IMR-90 (cell line): ENCODE data around the gene GPR173. TPM values are rescaled to one million over a fixed set of nuclear protein-coding genes. Genes with fewer than 3 reads are reported as not detected.

Experiments used
- ATAC-seq: fragments of 200-7000 bp; cut with Tn5 transposase; 2 replicates; pipeline ENCODE4 v1.9.1; 2020; ENCODE audit warnings: low read depth, mild to moderate bottlenecking, moderate library complexity
- BruUV-seq: library from RNA; stranded (reverse); fragments of 400-500 nt; replicated peaks from 2 replicates; lab custom pipeline; 2021; lab: Mats Ljungman, UMichigan
- CTCF ChIA-PET: fragments of 300-600 bp; formaldehyde crosslinking; extraction: SDS; loops from one replicate; lab custom pipeline; 2021; ENCODE audit warnings: antibody characterized with exemption; lab: Yijun Ruan, JAX
- POLR2A ChIA-PET: fragments of 300-600 bp; sonication (Branson Sonifier 250); formaldehyde crosslinking; loops from one replicate; lab custom pipeline; 2022; ENCODE audit warnings: antibody characterized with exemption; ENCODE audit not compliant: unreplicated experiment; lab: Charles Lee
- DNase-seq: peaks from one replicate; pipeline ENCODE4 v3.0.0; 2013
- H2AFZ ChIP-seq: replicated peaks from 2 replicates; pipeline ENCODE3; 2013; ENCODE audit warnings: low read length, mild to moderate bottlenecking; ENCODE audit not compliant: poor library complexity
- H2AK5ac ChIP-seq: 2 replicates; pipeline ENCODE4 v1.6.1; 2013; ENCODE audit warnings: low read depth, low read length, inconsistent platforms
- H2AK9ac ChIP-seq: replicated peaks from 2 replicates; pipeline ENCODE3; 2013; ENCODE audit warnings: mild to moderate bottlenecking, low read depth, low read length, moderate library complexity; ENCODE audit not compliant: poor library complexity
- H2BK120ac ChIP-seq: 2 replicates; pipeline ENCODE4 v1.6.1; 2013; ENCODE audit warnings: low read depth, low read length, inconsistent platforms
- H2BK15ac ChIP-seq: 3 replicates; pipeline ENCODE4 v1.6.1; 2013; ENCODE audit warnings: low read depth, low read length, inconsistent platforms
- H2BK20ac ChIP-seq: 2 replicates; pipeline ENCODE4 v1.6.1; 2013; ENCODE audit warnings: low read depth, mild to moderate bottlenecking, inconsistent platforms, low read length, moderate library complexity
- H2BK5ac ChIP-seq: 2 replicates; pipeline ENCODE4 v1.6.1; 2013; ENCODE audit warnings: mild to moderate bottlenecking, low read depth, low read length, inconsistent platforms; ENCODE audit not compliant: poor library complexity, severe bottlenecking
- H3K14ac ChIP-seq: replicated peaks from 2 replicates; pipeline ENCODE4 v1.6.1; 2013; ENCODE audit warnings: low read depth, low read length, inconsistent platforms
- H3K18ac ChIP-seq: 2 replicates; pipeline ENCODE4 v1.6.1; 2013; ENCODE audit warnings: low read depth, low read length, control low read depth
- H3K23ac ChIP-seq: 2 replicates; pipeline ENCODE4 v1.6.1; 2013; ENCODE audit warnings: low read depth, low read length, inconsistent platforms
- H3K27ac ChIP-seq: 2 replicates; pipeline ENCODE4 v1.5.1; 2013; ENCODE audit warnings: mild to moderate bottlenecking, control low read depth, low read length; ENCODE audit not compliant: insufficient read depth
- H3K27me3 ChIP-seq: 2 replicates; pipeline ENCODE4 v1.6.1; 2013; ENCODE audit warnings: low read length; ENCODE audit not compliant: control insufficient read depth, insufficient read depth
- H3K36me3 ChIP-seq: 2 replicates; pipeline ENCODE4 v1.6.1; 2013; ENCODE audit warnings: low read length, mixed read lengths; ENCODE audit not compliant: control insufficient read depth, insufficient read depth
- H3K4ac ChIP-seq: 2 replicates; pipeline ENCODE4 v1.6.1; 2013; ENCODE audit warnings: low read depth, low read length, inconsistent platforms
- H3K4me1 ChIP-seq: 2 replicates; pipeline ENCODE4 v1.6.1; 2013; ENCODE audit warnings: low read length, mixed read lengths; ENCODE audit not compliant: control insufficient read depth, insufficient read depth
- H3K4me2 ChIP-seq: 2 replicates; pipeline ENCODE4 v1.6.1; 2013; ENCODE audit warnings: low read depth, mild to moderate bottlenecking, control low read depth, low read length, moderate library complexity
- H3K4me3 ChIP-seq: 2 replicates; pipeline ENCODE4 v1.5.1; 2013; ENCODE audit warnings: low read depth, mild to moderate bottlenecking, control low read depth, low read length, moderate library complexity; ENCODE audit not compliant: insufficient read depth
- H3K56ac ChIP-seq: 2 replicates; pipeline ENCODE4 v1.6.1; 2013; ENCODE audit warnings: low read length, inconsistent platforms; ENCODE audit not compliant: insufficient read depth; ENCODE audit errors: extremely low read depth
- H3K79me1 ChIP-seq, 2 experiments: 2 replicates each; pipeline ENCODE4 v1.6.1; 2013; ENCODE audit warnings: low read length in 2 of 2, inconsistent platforms in 1 of 2, low read depth in 1 of 2
- H3K9ac ChIP-seq: 2 replicates; pipeline ENCODE4 v1.6.1; 2013; ENCODE audit warnings: low read depth, low read length, control low read depth
- H3K9me1 ChIP-seq: 2 replicates; pipeline ENCODE4 v1.6.1; 2013; ENCODE audit warnings: low read length, inconsistent platforms; ENCODE audit not compliant: insufficient read depth
- H3K9me3 ChIP-seq: 2 replicates; pipeline ENCODE4 v1.6.1; 2013; ENCODE audit warnings: low read length; ENCODE audit not compliant: control insufficient read depth, insufficient read depth
- H4K20me1 ChIP-seq: 2 replicates; pipeline ENCODE4 v1.6.1; 2013; ENCODE audit warnings: low read length, inconsistent platforms; ENCODE audit not compliant: insufficient read depth
- H4K5ac ChIP-seq: 2 replicates; pipeline ENCODE4 v1.6.1; 2013; ENCODE audit warnings: mild to moderate bottlenecking, low read depth, low read length, control low read depth
- H4K8ac ChIP-seq, 2 experiments: 2 replicates each; pipeline ENCODE4 v1.6.1; 2013; ENCODE audit warnings: low read depth in 2 of 2, low read length in 2 of 2, control low read depth in 1 of 2, inconsistent platforms in 1 of 2
- H4K91ac ChIP-seq: 2 replicates; pipeline ENCODE4 v1.6.1; 2013; ENCODE audit warnings: low read depth, low read length, inconsistent platforms; ENCODE audit not compliant: insufficient read depth
- CEBPB ChIP-seq: IDR thresholded peaks from 2 replicates; pipeline ENCODE4 v1.6.1; 2012; ENCODE audit warnings: low read depth, low read length, improper control_type of control experiment
- CHD1 ChIP-seq: IDR thresholded peaks from 2 replicates; pipeline ENCODE4 v1.6.1; 2012; ENCODE audit warnings: low read depth, low read length, improper control_type of control experiment
- ELK1 ChIP-seq: fragments of 150-350 bp; IDR thresholded peaks from 2 replicates; pipeline ENCODE4 v1.6.1; 2016; ENCODE audit warnings: low read depth, mild to moderate bottlenecking, low read length, moderate library complexity, borderline replicate concordance
- FOS ChIP-seq: fragments of 150-350 bp; IDR thresholded peaks from 2 replicates; pipeline ENCODE4 v1.6.1; 2016; ENCODE audit warnings: low read depth, low read length
- MAFK ChIP-seq: IDR thresholded peaks from 2 replicates; pipeline ENCODE4 v1.6.1; 2012; ENCODE audit warnings: low read depth, low read length, improper control_type of control experiment
- MAZ ChIP-seq: IDR thresholded peaks from 2 replicates; pipeline ENCODE4 v1.6.1; 2012; ENCODE audit warnings: low read depth, mild to moderate bottlenecking, low read length, improper control_type of control experiment, moderate library complexity, borderline replicate concordance
- MXI1 ChIP-seq: IDR thresholded peaks from 2 replicates; pipeline ENCODE4 v1.6.1; 2012; ENCODE audit warnings: low read depth, mild to moderate bottlenecking, low read length, moderate library complexity, borderline replicate concordance
- POLR2A ChIP-seq: IDR thresholded peaks from 2 replicates; pipeline ENCODE4 v1.6.1; 2012; ENCODE audit warnings: mild to moderate bottlenecking, low read depth, low read length
- RCOR1 ChIP-seq: IDR thresholded peaks from 2 replicates; pipeline ENCODE4 v1.6.1; 2012; ENCODE audit warnings: mild to moderate bottlenecking, low read length, improper control_type of control experiment; ENCODE audit not compliant: insufficient replicate concordance
- SMC3 ChIP-seq: fragments of 150-350 bp; IDR thresholded peaks from 2 replicates; pipeline ENCODE4 v1.6.1; 2016; ENCODE audit warnings: low read depth, mild to moderate bottlenecking, antibody characterized with exemption, low read length, moderate library complexity
- WGBS, 2 experiments: methylation state at CpG; one replicate each; pipeline versions ENCODE4 v1.1.5 to v1.1.7; 2013; ENCODE audit warnings: missing lambda C conversion rate in 2 of 2; ENCODE audit not compliant: insufficient read length in 1 of 2; ENCODE audit errors: extremely low coverage in 2 of 2; 5-methylcytosine and 5-hydroxymethylcytosine counted together
- dilution Hi-C: fragments of 300-500 bp; cut with HindIII; formaldehyde crosslinking; loops from one replicate; pipeline ENCODE4 v1.14.3; 2018; ENCODE audit warnings: low sequenced_read_pairs; ENCODE audit not compliant: unreplicated experiment
- in situ Hi-C: fragments of 300-500 bp; cut with MboI; formaldehyde crosslinking; loops from 3 replicates; pipeline ENCODE4 v1.14.3; 2019; ENCODE audit warnings: low sequenced_read_pairs, inconsistent platforms, mixed read lengths
- intact Hi-C: fragments of 100-400 bp; cut with micrococcal nuclease; formaldehyde crosslinking; loops from 2 replicates; pipeline ENCODE4 v1.10.0; 2022
- polyA plus RNA-seq, 3 experiments: library from polyadenylated mRNA; depleted of rRNA; stranded (reverse); fragments of >200 nt; gene quantifications; 2 replicates each; pipeline ENCODE4 v1.2.3, GENCODE V29; 2012; ENCODE audit warnings: low replicate concordance in 1 of 3
- total RNA-seq: library from RNA; depleted of rRNA; stranded (reverse); fragments of >200 nt; gene quantifications from 2 replicates; pipeline ENCODE4 v1.2.3, GENCODE V29; 2012
- TF ChIP-seq, protein P1 (sequence below): conservative IDR thresholded peaks from 2 replicates; pipeline ENCODE4 v1.5.1; 2012; ENCODE audit warnings: mild to moderate bottlenecking, low read depth, low read length, improper control_type of control experiment

Gene GPR173
- total and polyA plus RNA-seq, 2 of the 4 experiments (the other 2 are of a cell fraction): 0.90 to 6.1 TPM

GRCh38 chrX:53009032-53009431 is 39.6 kb upstream of the GPR173 start:
- no peak overlapping the region for H3K4me2 ChIP-seq
- in situ Hi-C loops: no loop called here
- H3K18ac ChIP-seq: no peak overlapping the region
- peaks cover 29% of the 10 kb centered on the region for H3K27me3 ChIP-seq
- no peak overlapping the region for H4K8ac ChIP-seq
- H3K9me3 ChIP-seq: peaks cover 11% of the 10 kb centered on the region; the same call in 1 of the 2 replicates
- H3K36me3 ChIP-seq: no peaks in the 10 kb centered on the region
- H3K56ac ChIP-seq: no peak overlapping the region
- TF ChIP-seq MXI1: no peak
- TF ChIP-seq MAFK: no peak
- no peak for TF ChIP-seq ELK1
- TF ChIP-seq CHD1: no peak
- no peak for TF ChIP-seq SMC3
- no peak for TF ChIP-seq MAZ
- TF ChIP-seq RCOR1: no peak
- TF ChIP-seq, protein P1, sequence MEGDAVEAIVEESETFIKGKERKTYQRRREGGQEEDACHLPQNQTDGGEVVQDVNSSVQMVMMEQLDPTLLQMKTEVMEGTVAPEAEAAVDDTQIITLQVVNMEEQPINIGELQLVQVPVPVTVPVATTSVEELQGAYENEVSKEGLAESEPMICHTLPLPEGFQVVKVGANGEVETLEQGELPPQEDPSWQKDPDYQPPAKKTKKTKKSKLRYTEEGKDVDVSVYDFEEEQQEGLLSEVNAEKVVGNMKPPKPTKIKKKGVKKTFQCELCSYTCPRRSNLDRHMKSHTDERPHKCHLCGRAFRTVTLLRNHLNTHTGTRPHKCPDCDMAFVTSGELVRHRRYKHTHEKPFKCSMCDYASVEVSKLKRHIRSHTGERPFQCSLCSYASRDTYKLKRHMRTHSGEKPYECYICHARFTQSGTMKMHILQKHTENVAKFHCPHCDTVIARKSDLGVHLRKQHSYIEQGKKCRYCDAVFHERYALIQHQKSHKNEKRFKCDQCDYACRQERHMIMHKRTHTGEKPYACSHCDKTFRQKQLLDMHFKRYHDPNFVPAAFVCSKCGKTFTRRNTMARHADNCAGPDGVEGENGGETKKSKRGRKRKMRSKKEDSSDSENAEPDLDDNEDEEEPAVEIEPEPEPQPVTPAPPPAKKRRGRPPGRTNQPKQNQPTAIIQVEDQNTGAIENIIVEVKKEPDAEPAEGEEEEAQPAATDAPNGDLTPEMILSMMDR: no peak
- no peak for TF ChIP-seq POLR2A
- TF ChIP-seq FOS: no peak
- TF ChIP-seq CEBPB: no peak
- WGBS, 2 experiments: no CpG with 5 or more reads among the region's 1 CpG
- H3K9me1 ChIP-seq: no peaks in the 10 kb centered on the region
- no peak overlapping the region for H2BK5ac ChIP-seq
- H3K79me1 ChIP-seq: no peaks in the 10 kb centered on the region
- no peak overlapping the region for H2AFZ ChIP-seq
- no peak for DNase-seq
- H4K5ac ChIP-seq: no peak overlapping the region
- CTCF ChIA-PET: interaction anchor here (1.2 kb wide), 1 partner anchor 13 kb away, joined by 4 read pairs; no protein-coding TSS in a partner anchor
- H2BK120ac ChIP-seq: no peak overlapping the region
- H3K4me1 ChIP-seq: no peaks in the 10 kb centered on the region
- no TSS peak for BruUV-seq
- no peak overlapping the region for H2AK5ac ChIP-seq
- H2AK9ac ChIP-seq: no peak overlapping the region
- dilution Hi-C loops: no loop called here
- H2BK20ac ChIP-seq: no peak overlapping the region
- no peak overlapping the region for H3K23ac ChIP-seq
- no peak overlapping the region for H2BK15ac ChIP-seq
- H3K4me3 ChIP-seq: no peak overlapping the region
- H4K20me1 ChIP-seq: no peaks in the 10 kb centered on the region
- no peak overlapping the region for H3K4ac ChIP-seq
- POLR2A ChIA-PET: no interaction called here
- ATAC-seq: no peak
- intact Hi-C loops: no loop called here
- no peak overlapping the region for H4K91ac ChIP-seq
- H3K27ac ChIP-seq: no peak overlapping the region
- H3K9ac ChIP-seq: no peak overlapping the region
- H3K14ac ChIP-seq: no peak overlapping the region
